Measurements from ENCODE around the gene PTRH1.

PTRH1 gene

DNA sequence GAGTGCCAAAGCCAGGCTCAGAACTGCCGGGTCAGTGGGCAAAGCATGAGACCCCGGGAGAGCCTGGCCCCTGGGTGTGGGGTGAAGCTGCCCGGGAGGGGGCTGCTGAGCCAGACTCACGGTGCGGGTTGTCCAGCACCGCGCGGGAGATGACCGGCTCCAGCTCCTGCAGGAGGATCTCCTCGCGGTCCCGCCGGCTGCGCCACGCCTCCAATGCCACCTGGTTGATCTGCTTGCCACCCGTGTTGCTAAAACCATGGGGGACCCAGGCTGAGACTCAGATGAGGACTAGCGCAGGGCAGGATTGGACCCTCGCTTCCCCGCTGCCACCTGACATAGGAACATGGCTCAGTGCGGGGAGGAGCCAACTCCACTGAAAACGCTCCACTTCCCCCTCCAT lies 17.0 kb upstream of the PTRH1 start:
- Mint-ChIP-seq H3K27me3 (ENCODE audit: low read depth) (no peaks in the 10 kb centered on the region), H3K4me3 (no peak overlapping the region), H3K4me1 (ENCODE audit: low read depth) (peaks cover 13% of the 10 kb centered on the region), H3K9me3 (no peaks in the 10 kb centered on the region), H3K36me3 (ENCODE audit: low read depth) (peaks cover 5% of the 10 kb centered on the region), H3K27ac (no peak overlapping the region)
- no peak for DNase-seq (ENCODE audit: low spot score)

DNA sequence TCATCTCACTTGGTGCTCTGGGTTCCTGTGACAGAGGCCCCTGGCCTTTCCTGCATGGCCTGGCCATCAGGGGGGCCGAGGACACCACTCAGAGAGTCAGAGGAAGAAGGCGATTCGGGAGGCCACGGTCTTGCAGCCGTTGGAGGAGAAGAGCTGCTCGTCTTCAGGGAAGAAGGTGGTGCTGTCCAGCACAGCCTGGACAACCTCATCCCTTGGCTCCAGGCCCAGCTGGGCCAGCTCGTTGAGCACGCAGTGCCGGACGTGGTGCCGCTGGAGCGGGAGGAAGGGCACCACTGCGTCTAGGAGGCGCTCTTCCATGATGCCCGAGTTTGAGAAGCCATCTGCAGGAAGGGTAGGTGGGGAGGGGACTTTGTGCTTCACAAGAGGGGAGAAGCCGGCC lies 16.5 kb upstream of the PTRH1 start:
- Mint-ChIP-seq H3K4me1 (ENCODE audit: low read depth) (peaks cover 13% of the 10 kb centered on the region), H3K27me3 (ENCODE audit: low read depth) (no peaks in the 10 kb centered on the region), H3K9me3 (no peaks in the 10 kb centered on the region), H3K27ac (no peak overlapping the region), H3K4me3 (no peak overlapping the region), H3K36me3 (ENCODE audit: low read depth) (peaks cover 1% of the 10 kb centered on the region)
- no peak for DNase-seq (ENCODE audit: low spot score)

DNA sequence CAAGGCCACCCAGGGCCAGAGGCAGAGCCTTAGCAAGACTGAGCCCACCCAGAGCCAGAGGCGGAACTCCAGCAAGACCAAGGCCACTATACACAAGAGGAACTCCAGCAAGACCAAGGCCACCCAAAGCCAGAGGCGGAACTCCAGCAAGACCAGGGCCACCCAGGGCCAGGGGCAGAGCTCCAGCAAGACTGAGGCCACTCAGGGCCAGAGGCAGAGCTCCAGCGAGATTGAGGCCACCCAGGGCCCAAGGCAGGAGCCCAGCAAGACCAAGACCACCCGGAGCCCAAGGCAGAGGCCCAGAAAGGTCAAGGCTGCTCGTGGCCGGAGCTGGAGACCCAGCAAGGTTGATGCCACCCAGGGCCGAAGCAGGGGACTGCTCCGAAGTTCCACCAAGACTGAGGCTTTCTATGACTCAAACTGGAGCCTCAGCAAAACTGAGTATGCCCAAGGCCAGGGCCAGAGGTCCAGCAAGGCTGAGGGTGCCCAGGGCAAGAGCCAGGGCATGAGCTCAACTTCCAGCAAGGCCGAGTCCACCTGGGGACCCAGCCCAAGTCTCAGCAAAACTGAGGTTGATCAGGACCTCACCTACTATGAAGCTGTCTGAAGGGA lies 15.4 kb upstream of the PTRH1 start:
- Mint-ChIP-seq H3K4me3 (no peak overlapping the region), H3K36me3 (ENCODE audit: low read depth) (peaks cover 1% of the 10 kb centered on the region), H3K4me1 (ENCODE audit: low read depth) (peaks cover 13% of the 10 kb centered on the region), H3K27me3 (ENCODE audit: low read depth) (no peaks in the 10 kb centered on the region), H3K9me3 (no peaks in the 10 kb centered on the region), H3K27ac (no peak overlapping the region)
- DNase-seq (ENCODE audit: low spot score), result no peak

DNA sequence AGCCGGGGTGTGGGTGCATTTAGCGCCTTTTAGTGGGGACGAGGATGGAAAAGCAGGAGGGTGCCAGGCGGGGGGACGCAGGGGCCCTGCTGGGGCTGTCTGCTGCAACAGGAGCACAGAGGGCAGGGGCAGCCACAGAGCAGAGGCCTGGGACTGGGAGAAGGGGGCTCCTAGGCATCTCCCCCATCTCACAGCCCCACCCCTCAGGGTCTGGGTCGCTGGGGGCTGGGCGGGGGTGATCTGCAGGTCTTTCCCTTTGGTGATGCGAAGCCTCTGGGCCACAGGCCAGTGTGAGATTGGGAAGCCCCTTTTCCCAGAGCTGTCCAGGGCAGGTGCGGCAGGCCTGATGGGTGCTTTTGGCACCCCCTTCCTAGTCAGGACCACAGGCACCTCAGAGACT lies 14.8 kb upstream of the PTRH1 start:
- H3K36me3 Mint-ChIP-seq (ENCODE audit: low read depth), result peaks cover 1% of the 10 kb centered on the region
- no peaks in the 10 kb centered on the region for H3K9me3 Mint-ChIP-seq
- no peak for DNase-seq (ENCODE audit: low spot score)
- no peaks in the 10 kb centered on the region for H3K27me3 Mint-ChIP-seq (ENCODE audit: low read depth)
- H3K4me3 Mint-ChIP-seq, result no peak overlapping the region
- H3K27ac Mint-ChIP-seq, result no peak overlapping the region
- H3K4me1 Mint-ChIP-seq (ENCODE audit: low read depth), result peaks cover 8% of the 10 kb centered on the region

DNA sequence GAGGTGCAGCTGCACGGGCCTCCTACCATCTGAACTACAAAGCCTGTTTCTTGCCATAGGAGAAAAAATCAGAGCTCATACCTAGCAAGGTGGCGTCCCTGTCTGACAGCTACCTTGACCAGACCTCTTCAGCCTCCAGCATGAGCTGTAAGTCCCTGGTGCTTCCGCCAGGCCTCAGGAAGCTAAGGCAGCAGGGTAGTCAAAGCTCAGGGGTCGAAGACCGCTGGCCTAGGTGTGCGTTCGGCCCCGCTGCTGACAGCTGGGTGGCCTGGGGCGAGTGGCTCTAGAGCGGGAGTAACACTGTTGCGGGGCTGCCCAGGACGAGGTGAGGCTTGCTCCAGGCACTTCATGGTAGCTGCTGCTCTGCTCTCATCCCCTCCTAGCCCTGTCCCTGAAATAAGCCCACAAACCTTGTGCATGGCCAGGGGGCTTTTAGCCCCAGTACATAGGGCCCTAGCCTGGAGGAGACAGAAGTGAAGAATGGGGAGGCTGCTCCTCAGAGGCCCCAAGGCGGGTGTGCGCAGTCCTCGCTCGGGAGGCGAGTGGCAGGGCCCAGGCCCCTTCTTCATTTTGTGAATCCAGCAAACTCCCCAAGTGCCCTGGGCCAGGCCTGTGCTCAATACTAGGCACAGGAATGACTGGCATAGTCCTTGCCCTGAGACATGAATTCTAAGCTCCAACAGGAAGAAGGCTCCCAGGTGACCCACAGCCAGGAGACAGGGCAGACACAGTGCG lies 14.2 kb upstream of the PTRH1 start:
- no peak overlapping the region for H3K4me3 Mint-ChIP-seq
- H3K4me1 Mint-ChIP-seq (ENCODE audit: low read depth), result peaks cover 8% of the 10 kb centered on the region
- H3K36me3 Mint-ChIP-seq (ENCODE audit: low read depth), result peaks cover 1% of the 10 kb centered on the region
- H3K27ac Mint-ChIP-seq, result no peak overlapping the region
- H3K27me3 Mint-ChIP-seq (ENCODE audit: low read depth), result no peaks in the 10 kb centered on the region
- no peaks in the 10 kb centered on the region for H3K9me3 Mint-ChIP-seq
- no peak for DNase-seq (ENCODE audit: low spot score)

DNA sequence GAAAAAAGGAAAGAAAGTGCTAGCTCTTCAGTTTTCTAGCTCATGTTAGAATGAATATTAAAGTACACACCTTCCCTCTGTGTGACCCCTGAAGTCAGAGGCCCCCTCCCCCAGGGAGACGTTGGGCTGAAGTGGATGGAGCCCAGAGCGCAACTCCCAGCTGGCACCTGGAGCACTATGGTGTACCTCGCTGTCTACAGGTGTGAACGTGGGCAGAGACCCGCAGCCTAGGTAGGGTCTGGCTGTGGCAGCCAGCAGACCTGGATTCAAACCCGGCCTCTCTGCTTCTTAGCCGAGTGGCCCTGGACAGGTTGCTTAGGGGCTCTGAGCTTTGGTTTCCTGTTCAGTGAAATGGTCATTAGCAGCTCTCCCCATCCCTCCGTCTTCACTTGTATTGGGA lies 13.3 kb upstream of the PTRH1 start:
- DNase-seq (ENCODE audit: low spot score), result no peak
- peaks cover 1% of the 10 kb centered on the region for H3K36me3 Mint-ChIP-seq (ENCODE audit: low read depth)
- H3K9me3 Mint-ChIP-seq, result no peaks in the 10 kb centered on the region
- H3K27me3 Mint-ChIP-seq (ENCODE audit: low read depth), result no peaks in the 10 kb centered on the region
- no peak overlapping the region for H3K27ac Mint-ChIP-seq
- H3K4me1 Mint-ChIP-seq (ENCODE audit: low read depth), result peaks cover 4% of the 10 kb centered on the region
- H3K4me3 Mint-ChIP-seq, result no peak overlapping the region

DNA sequence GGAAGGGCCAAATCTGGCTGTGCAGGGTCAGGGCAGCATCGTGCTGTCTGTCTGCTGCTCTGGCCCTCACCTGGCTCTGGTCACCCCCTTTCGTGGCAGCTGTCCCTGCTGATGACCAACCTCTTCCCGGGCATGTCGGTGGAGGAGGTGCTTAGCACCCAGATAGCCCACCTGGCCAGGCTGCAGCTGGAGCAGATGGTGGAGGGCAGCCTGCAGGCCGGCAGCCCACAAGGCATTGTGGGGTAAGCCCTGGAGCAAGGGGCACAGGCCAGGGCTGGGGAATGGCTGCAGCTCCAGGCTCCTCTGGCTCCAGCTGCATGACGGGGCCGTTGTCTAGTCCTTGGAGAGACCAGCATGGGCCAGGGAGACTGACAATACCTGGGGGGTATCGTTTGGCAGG lies 11.4 kb upstream of the PTRH1 start:
- no peak for DNase-seq (ENCODE audit: low spot score)
- H3K27ac Mint-ChIP-seq, result no peak overlapping the region
- no peaks in the 10 kb centered on the region for H3K36me3 Mint-ChIP-seq (ENCODE audit: low read depth)
- H3K4me1 Mint-ChIP-seq (ENCODE audit: low read depth), result no peaks in the 10 kb centered on the region
- H3K9me3 Mint-ChIP-seq, result no peaks in the 10 kb centered on the region
- H3K27me3 Mint-ChIP-seq (ENCODE audit: low read depth), result no peaks in the 10 kb centered on the region
- no peak overlapping the region for H3K4me3 Mint-ChIP-seq

DNA sequence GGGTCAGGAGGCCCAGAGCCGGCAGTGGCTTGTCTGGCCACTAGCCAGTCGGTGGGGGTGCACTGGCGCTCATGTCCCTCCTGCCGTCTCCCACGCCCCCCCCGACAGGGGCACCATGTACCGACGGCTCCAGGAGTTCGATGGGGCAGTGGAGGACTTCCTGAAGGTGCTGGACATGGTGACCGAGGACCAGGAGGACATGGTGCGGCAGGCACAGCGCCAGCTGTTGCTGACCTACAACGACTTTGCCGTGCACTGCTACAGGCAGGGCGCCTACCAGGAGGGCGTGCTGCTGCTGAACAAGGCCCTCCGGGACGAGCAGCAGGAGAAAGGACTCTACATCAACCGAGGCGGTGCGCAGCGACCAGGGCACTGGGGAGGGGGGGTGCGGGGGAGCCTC lies 8.5 kb upstream of the PTRH1 start:
- Mint-ChIP-seq H3K4me3 (no peak overlapping the region), H3K27me3 (ENCODE audit: low read depth) (no peaks in the 10 kb centered on the region), H3K4me1 (ENCODE audit: low read depth) (peaks cover 12% of the 10 kb centered on the region), H3K36me3 (ENCODE audit: low read depth) (no peaks in the 10 kb centered on the region), H3K27ac (no peak overlapping the region), H3K9me3 (no peaks in the 10 kb centered on the region)
- no peak for DNase-seq (ENCODE audit: low spot score)

DNA sequence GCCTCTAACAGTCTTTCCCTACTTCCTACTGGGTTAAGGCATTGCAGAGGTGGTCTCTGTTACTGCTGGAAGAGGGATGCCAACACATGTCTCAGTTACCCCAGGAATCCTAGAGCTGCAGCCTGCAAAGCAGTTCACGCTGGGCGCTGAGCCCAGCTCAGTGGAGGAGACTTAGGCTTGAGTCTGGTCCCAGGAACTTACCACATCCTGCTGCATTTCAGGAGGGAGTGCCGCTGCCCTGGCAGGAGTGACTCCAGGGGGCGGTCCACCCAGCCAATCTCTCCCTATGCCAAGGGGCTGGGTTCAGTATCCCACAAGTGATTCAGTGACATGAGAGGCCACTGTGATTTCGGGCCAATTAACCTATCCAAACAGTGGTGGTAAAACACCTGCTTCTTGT lies 8.0 kb upstream of the PTRH1 start:
- Mint-ChIP-seq H3K27ac (no peak overlapping the region), H3K9me3 (no peaks in the 10 kb centered on the region), H3K4me3 (no peak overlapping the region), H3K4me1 (ENCODE audit: low read depth) (peaks cover 12% of the 10 kb centered on the region), H3K36me3 (ENCODE audit: low read depth) (no peaks in the 10 kb centered on the region), H3K27me3 (ENCODE audit: low read depth) (no peaks in the 10 kb centered on the region)
- DNase-seq (ENCODE audit: low spot score), result no peak

DNA sequence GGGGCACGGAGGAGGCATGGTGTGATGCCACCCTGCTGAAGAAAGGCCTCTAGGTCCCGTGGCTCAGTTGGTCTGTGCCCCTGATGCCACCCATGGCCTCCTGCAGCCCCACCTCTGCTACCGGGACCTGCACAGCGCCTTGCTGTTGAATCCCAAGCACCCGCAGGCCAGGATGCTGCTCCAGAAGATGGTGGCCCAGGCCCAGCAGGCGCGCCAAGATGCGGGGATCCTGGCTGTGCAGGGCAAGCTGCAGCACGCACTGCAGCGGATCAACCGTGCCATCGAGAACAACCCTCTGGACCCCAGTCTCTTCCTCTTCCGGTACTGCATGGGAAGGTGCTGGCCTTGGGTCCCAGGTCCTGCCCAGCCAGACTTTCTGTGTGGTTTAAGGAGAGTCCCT lies 7.5 kb upstream of the PTRH1 start:
- peaks cover 12% of the 10 kb centered on the region for H3K4me1 Mint-ChIP-seq (ENCODE audit: low read depth)
- no peak overlapping the region for H3K4me3 Mint-ChIP-seq
- no peak overlapping the region for H3K27ac Mint-ChIP-seq
- no peak for DNase-seq (ENCODE audit: low spot score)
- H3K36me3 Mint-ChIP-seq (ENCODE audit: low read depth), result no peaks in the 10 kb centered on the region
- no peaks in the 10 kb centered on the region for H3K27me3 Mint-ChIP-seq (ENCODE audit: low read depth)
- H3K9me3 Mint-ChIP-seq, result no peaks in the 10 kb centered on the region

DNA sequence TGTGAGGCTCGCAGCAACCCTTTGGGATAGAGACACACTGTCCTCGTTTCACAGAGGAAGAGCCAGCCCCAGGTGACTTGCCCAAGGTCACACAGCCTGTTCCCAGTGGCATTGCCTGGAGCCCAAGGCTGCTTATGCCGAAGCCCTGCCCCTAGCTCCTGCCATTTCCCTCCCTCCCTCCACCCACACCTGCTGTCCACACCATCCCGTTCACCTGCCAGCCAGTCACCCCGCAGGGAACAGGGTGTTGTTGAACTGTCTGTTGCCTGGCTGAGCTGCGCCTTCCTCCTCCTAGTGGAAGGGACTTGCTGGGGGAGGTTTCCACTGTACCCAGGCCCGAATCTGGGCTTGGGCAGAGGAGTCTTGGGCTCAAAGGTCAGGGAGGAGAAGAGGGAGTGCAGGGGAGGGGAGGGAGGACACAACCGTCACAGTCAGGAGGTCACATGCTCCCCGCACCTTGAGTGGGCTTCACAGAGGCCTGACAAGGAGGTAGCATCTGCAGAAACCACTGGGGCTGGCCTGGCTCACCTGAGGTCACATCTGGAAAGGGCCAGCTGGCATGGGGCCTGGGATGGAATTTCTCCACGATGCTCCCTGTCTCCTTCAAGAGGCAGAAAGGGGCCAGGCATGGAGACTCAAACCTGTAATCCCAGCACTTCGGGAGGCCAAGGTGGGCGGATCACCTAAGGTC lies 6.7 kb upstream of the PTRH1 start:
- DNase-seq (ENCODE audit: low spot score), result no peak
- Mint-ChIP-seq H3K4me3 (no peak overlapping the region), H3K27me3 (ENCODE audit: low read depth) (no peaks in the 10 kb centered on the region), H3K4me1 (ENCODE audit: low read depth) (peaks cover 12% of the 10 kb centered on the region), H3K36me3 (ENCODE audit: low read depth) (no peaks in the 10 kb centered on the region), H3K9me3 (no peaks in the 10 kb centered on the region), H3K27ac (no peak overlapping the region)

DNA sequence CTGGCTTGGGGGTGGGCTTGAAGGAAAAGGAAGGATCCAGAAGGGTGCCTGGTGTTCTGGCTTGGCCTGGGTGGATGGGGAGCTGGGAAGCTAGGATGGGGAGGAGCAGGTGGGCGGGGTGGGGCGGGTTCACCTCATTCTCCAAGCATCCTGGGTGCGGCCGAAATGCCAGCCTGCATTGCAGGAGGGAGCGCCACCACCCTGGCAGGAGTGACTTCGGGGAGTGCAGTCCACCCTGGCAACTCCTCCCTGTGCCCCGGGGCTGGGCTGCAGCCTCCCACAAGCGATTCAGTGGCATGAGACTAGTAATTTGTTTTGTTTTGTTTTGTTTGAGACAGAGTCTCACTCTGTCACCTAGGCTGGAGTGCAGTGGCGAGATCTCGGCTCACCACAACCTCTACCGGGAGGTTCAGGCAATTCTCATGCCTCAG lies 5.9 kb upstream of the PTRH1 start:
- no peaks in the 10 kb centered on the region for H3K9me3 Mint-ChIP-seq
- H3K4me3 Mint-ChIP-seq, result no peak overlapping the region
- peak overlapping the region; percentile 53 for H3K27ac Mint-ChIP-seq
- H3K27me3 Mint-ChIP-seq (ENCODE audit: low read depth), result no peaks in the 10 kb centered on the region
- DNase-seq (ENCODE audit: low spot score), result no peak
- peaks cover 12% of the 10 kb centered on the region for H3K4me1 Mint-ChIP-seq (ENCODE audit: low read depth)
- H3K36me3 Mint-ChIP-seq (ENCODE audit: low read depth), result no peaks in the 10 kb centered on the region

DNA sequence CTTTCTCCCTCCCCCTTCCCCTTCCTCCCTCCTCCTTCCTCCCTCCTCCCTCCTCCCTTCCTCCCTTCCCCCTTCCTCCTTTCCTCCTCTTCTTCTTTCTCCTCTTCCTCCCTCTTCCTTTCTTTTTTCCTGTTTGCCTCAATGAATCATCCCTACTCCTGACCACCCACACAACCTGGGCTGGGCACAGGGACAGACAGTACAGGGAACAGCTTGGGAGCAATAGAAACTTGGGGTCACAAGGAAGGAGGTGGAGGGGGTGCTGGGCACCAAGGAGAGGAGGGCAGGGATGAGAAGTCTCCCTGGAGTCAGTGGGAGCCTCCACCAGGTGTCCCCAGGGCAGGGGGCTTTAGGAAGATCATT lies 5.4 kb upstream of the PTRH1 start:
- Mint-ChIP-seq H3K27me3 (ENCODE audit: low read depth) (no peaks in the 10 kb centered on the region), H3K4me1 (ENCODE audit: low read depth) (peaks cover 17% of the 10 kb centered on the region), H3K36me3 (ENCODE audit: low read depth) (no peaks in the 10 kb centered on the region), H3K27ac (peak overlapping the region; percentile 62), H3K9me3 (no peaks in the 10 kb centered on the region), H3K4me3 (no peak overlapping the region)
- DNase-seq (ENCODE audit: low spot score), result no peak

DNA sequence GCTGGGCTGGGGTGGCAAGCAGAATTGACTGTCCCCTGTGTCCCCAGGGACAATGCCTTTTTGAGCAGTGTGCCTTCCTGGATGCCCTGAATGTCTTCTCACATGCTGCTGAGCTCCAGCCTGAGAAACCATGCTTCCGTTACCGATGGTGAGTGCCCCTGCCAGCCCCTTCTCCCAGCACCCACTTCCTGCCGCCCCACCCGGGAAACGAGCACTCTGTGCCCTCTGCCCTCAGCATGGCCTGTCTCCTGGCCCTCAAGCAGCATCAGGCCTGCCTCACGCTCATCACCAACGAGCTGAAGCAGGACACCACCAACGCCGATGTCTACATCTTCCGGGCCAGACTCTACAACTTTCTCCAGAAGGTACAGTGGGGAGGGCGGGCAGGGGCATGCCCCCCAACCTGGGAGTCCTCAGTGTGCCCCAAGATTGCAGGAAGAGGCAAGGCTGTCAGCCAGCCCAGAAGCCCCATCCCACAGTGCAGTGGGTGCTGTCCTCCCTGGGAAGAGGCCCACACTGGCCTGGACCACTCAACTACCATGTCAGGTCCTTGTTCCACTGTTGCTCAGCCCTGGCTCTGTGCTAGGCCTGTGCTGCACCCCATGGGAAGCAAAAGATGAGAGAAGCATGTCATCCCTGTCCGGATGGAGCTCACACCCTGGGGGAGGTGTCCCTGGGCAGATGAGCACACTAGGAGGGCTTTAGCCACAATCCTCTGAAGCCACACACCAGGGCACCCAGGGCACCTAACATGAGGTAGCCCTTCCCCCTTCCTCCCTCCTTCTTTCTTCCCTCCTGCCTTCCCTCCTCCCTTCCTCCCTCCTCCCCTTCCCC lies 4.8 kb upstream of the PTRH1 start:
- Mint-ChIP-seq H3K27ac (peak overlapping the region; percentile 69), H3K4me1 (ENCODE audit: low read depth) (peaks cover 18% of the 10 kb centered on the region), H3K4me3 (peak overlapping the region; percentile 13), H3K27me3 (ENCODE audit: low read depth) (no peaks in the 10 kb centered on the region), H3K9me3 (no peaks in the 10 kb centered on the region), H3K36me3 (ENCODE audit: low read depth) (no peaks in the 10 kb centered on the region)
- DNase-seq (ENCODE audit: low spot score), result no peak

All from T-helper 2 cell treated with Interferon-gamma antibody and Interleukin-4, amounts not matched to agents 5 μg/mL and 100 μg/mL, for 36 hours (primary cell).